Testis (tissue), 3 donors: ENCODE measurements around the gene KRT81. TPM values are rescaled to one million over a fixed set of nuclear protein-coding genes. Genes with fewer than 3 reads are reported as not detected.

Experiments
- DNase-seq: peaks from one replicate; pipeline ENCODE4 v3.0.0-alpha.2; 2019
- H3K27ac ChIP-seq, 2 donors: fragments of 200-600 bp; sonication (generic); one replicate each; pipeline ENCODE4 v1.5.1; 2019
- H3K27me3 ChIP-seq: fragments of 200-600 bp; sonication (generic); one replicate; pipeline ENCODE4 v1.5.1; 2019
- H3K36me3 ChIP-seq: fragments of 200-600 bp; sonication (generic); one replicate; pipeline ENCODE4 v1.5.1; 2017; ENCODE audit warnings: low read depth; ENCODE audit errors: missing control alignments
- H3K4me1 ChIP-seq: fragments of 200-600 bp; sonication (generic); one replicate; pipeline ENCODE4 v1.5.1; 2019
- H3K4me3 ChIP-seq, 2 donors: fragments of 200-600 bp; sonication (generic); one replicate each; pipeline ENCODE4 v1.5.1; 2017 to 2019
- H3K9me3 ChIP-seq: fragments of 200-600 bp; sonication (generic); one replicate; pipeline ENCODE4 v1.5.1; 2017
- CTCF ChIP-seq, 3 experiments: fragments of 450-650 bp in 2 of 3; fragments of 200-600 bp in 1 of 3; sonication (generic) in 1 of 3; IDR thresholded peaks; one replicate each; pipeline ENCODE4 v1.5.1; 2016 to 2019; ENCODE audit warnings: antibody characterized with exemption in 3 of 3, mild to moderate bottlenecking in 2 of 3, moderate library complexity in 1 of 3
- POLR2A ChIP-seq: fragments of 450-650 bp; IDR thresholded peaks from one replicate; pipeline ENCODE4 v1.6.1; 2017; ENCODE audit warnings: antibody characterized with exemption, mild to moderate bottlenecking, moderate library complexity
- WGBS, 2 donors: methylation state at CpG; one replicate each; pipeline ENCODE4 v1.1.5; 2018; 5-methylcytosine and 5-hydroxymethylcytosine counted together
- intact Hi-C: fragments of 100-400 bp; cut with DNase I; formaldehyde crosslinking; loops from one replicate; pipeline ENCODE4 v1.15.1; 2023; ENCODE audit warnings: low total_unique reads
- polyA plus RNA-seq: library from polyadenylated mRNA; stranded (reverse); fragments of 350-450 nt; fragmentation: Illumina TruSeq; extraction: RNeasy Lipid Tissue Mini Kit (QIAGEN cat#74804); gene quantifications from one replicate; pipeline ENCODE4 v1.2.3, GENCODE V29; 2014; ENCODE audit warnings: low read depth, low replicate concordance; ENCODE audit not compliant: insufficient read depth
- total RNA-seq, 2 donors: library from RNA; depleted of rRNA; stranded (reverse); fragments of >200 nt; gene quantifications; one replicate each; pipeline ENCODE4 v1.2.3, GENCODE V29; 2016

Gene KRT81
- total and polyA plus RNA-seq, 3 donors from 2014 or later = 0.74 TPM; not detected in 2

- no peak for TF ChIP-seq POLR2A
- TF ChIP-seq CTCF (IDR thresholded peaks at IDR 0.05) = no peak
- no peaks in the 10 kb centered on the region for H3K36me3 ChIP-seq
- no peak for DNase-seq
- no peaks in the 10 kb centered on the region for H3K4me1 ChIP-seq
- H3K4me3 ChIP-seq = no peak overlapping the region
- H3K27ac ChIP-seq = no peak overlapping the region
- H3K9me3 ChIP-seq = no peaks in the 10 kb centered on the region
- intact Hi-C loops = no loop called here
- WGBS, 2 donors = 78 to 88% methylated on average over 3 of the region's 3 CpGs
- no peaks in the 10 kb centered on the region for H3K27me3 ChIP-seq
Observed at GRCh38 chr12:52275686-52276085, 15.6 kb downstream of the KRT81 start.

- H3K27me3 ChIP-seq = no peaks in the 10 kb centered on the region
- intact Hi-C loops = no loop called here
- no peaks in the 10 kb centered on the region for H3K36me3 ChIP-seq
- DNase-seq = no peak
- H3K4me3 ChIP-seq = no peak within 1 kb of the TSS
- H3K9me3 ChIP-seq = no peaks in the 10 kb centered on the region
- WGBS, 2 donors = 63 to 77% methylated on average over 3 of the region's 3 CpGs
- H3K4me1 ChIP-seq = no peaks in the 10 kb centered on the region
- TF ChIP-seq POLR2A = no peak
- TF ChIP-seq CTCF (IDR thresholded peaks at IDR 0.05) = no peak
- no peak within 1 kb of the TSS for H3K27ac ChIP-seq
Observed at GRCh38 chr12:52274521-52275120, 16.7 kb downstream of the KRT81 start, which contains the start of gene KRT86. KRT86 (plus strand) TSS chr12:52274645; CDS start chr12:52301917, 27,272 bp downstream.

GRCh38 chr12:52271158-52271557 is 20.2 kb downstream of the KRT81 start:
- intact Hi-C loops = no loop called here
- 91 to 92% methylated on average over 1 of the region's 1 CpG for WGBS, 2 donors
- H3K27me3 ChIP-seq = no peaks in the 10 kb centered on the region
- H3K4me1 ChIP-seq = no peaks in the 10 kb centered on the region
- DNase-seq = no peak
- no peaks in the 10 kb centered on the region for H3K36me3 ChIP-seq
- H3K27ac ChIP-seq = no peak overlapping the region
- H3K4me3 ChIP-seq = no peak overlapping the region
- TF ChIP-seq CTCF (IDR thresholded peaks at IDR 0.05) (no peak), POLR2A (no peak)
- no peaks in the 10 kb centered on the region for H3K9me3 ChIP-seq

- Histone ChIP-seq H3K4me1 (no peaks in the 10 kb centered on the region), H3K27ac (no peak overlapping the region), H3K4me3 (no peak overlapping the region), H3K36me3 (no peaks in the 10 kb centered on the region), H3K27me3 (no peaks in the 10 kb centered on the region), H3K9me3 (no peaks in the 10 kb centered on the region)
- intact Hi-C loops = no loop called here
- WGBS, 2 donors = 87 to 92% methylated on average over 4 to 6 of the region's 6 CpGs
- no peak for TF ChIP-seq POLR2A
- TF ChIP-seq CTCF (IDR thresholded peaks at IDR 0.05) = no peak
- DNase-seq = no peak
Observed at GRCh38 chr12:52270541-52271070, 20.7 kb downstream of the KRT81 start.

- no peak for DNase-seq
- H3K27ac ChIP-seq = no peak overlapping the region
- 89 to 96% methylated on average over 2 of the region's 2 CpGs for WGBS, 2 donors
Observed at GRCh38 chr12:52268212-52268611, 23.1 kb downstream of the KRT81 start.

More at GRCh38 chr12:52268212-52268611, 23.1 kb downstream of the KRT81 start:
- TF ChIP-seq POLR2A (no peak), CTCF (IDR thresholded peaks at IDR 0.05) (no peak)
- Histone ChIP-seq H3K36me3 (no peaks in the 10 kb centered on the region), H3K27me3 (no peaks in the 10 kb centered on the region), H3K4me1 (no peaks in the 10 kb centered on the region), H3K9me3 (no peaks in the 10 kb centered on the region), H3K4me3 (no peak overlapping the region)
- intact Hi-C loops = no loop called here
